NT2/D1 (cell line): ENCODE results near the gene PLCD4.

Source experiments
- SUZ12 ChIP-seq: IDR thresholded peaks from 2 replicates; pipeline ENCODE4 v1.6.1; 2011; ENCODE audit not compliant: insufficient read length, insufficient read depth; ENCODE audit errors: extremely low read depth
- YY1 ChIP-seq: IDR thresholded peaks from 2 replicates; pipeline ENCODE4 v1.6.1; 2011; ENCODE audit not compliant: insufficient read length, insufficient read depth
- ZNF274 ChIP-seq: IDR thresholded peaks from 2 replicates; pipeline ENCODE4 v1.6.1; 2011; ENCODE audit warnings: mild to moderate bottlenecking, low read depth, low read length

DNA sequence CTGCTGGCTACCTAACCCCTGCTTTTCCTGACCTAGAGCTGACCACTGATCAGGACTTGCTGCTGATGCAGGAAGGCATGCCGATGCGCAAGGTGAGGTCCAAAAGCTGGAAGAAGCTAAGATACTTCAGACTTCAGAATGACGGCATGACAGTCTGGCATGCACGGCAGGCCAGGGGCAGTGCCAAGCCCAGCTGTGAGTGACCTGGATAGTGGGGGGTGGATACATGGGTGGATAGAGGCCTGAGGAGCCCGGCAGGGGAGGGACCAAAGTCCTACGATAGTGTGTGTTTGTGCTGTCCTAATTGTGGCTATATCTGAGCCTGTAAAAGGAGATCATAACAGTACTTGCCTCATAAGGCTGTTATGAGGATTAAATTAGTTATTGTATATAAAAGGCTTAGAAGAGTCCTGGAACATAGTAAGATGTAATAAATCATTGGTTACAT, 8.2 kb downstream of the PLCD4 start:
- TF ChIP-seq YY1 (no peak), SUZ12 (no peak), ZNF274 (no peak)
